ENCODE results near the gene MCFD2.

Gene MCFD2

DNA sequence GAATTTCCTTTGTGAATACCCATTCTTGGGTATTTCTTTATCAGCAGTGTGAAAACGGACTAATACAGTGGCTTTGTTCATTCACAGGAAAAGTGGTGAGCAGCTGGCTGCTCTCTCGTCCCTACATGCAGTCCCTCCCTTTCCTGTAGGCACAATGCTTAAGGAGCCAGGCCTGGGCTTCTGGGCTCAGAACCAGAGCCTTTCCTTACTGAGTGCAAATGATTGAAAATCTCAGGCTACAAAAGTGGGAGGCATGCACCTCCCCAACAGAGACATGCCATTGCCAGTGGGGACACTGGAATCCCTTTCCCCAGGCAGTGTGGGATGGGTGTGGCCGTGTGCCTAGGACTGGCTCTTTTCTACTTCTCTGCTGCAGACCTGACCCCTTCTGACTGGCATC lies 61.3 kb downstream of the MCFD2 start:
- TF ChIP-seq SPI1 (IDR thresholded peaks at IDR 0.05; ENCODE audit: borderline replicate concordance, low read depth), result no peak
- no peak for TF ChIP-seq POLR2AphosphoS5 (IDR thresholded peaks at IDR 0.05; ENCODE audit: low read depth)
- TF ChIP-seq, protein P1, sequence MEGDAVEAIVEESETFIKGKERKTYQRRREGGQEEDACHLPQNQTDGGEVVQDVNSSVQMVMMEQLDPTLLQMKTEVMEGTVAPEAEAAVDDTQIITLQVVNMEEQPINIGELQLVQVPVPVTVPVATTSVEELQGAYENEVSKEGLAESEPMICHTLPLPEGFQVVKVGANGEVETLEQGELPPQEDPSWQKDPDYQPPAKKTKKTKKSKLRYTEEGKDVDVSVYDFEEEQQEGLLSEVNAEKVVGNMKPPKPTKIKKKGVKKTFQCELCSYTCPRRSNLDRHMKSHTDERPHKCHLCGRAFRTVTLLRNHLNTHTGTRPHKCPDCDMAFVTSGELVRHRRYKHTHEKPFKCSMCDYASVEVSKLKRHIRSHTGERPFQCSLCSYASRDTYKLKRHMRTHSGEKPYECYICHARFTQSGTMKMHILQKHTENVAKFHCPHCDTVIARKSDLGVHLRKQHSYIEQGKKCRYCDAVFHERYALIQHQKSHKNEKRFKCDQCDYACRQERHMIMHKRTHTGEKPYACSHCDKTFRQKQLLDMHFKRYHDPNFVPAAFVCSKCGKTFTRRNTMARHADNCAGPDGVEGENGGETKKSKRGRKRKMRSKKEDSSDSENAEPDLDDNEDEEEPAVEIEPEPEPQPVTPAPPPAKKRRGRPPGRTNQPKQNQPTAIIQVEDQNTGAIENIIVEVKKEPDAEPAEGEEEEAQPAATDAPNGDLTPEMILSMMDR (IDR thresholded peaks at IDR 0.05; ENCODE audit: insufficient read depth, low read length), result no peak
- no peak for TF ChIP-seq REST (IDR thresholded peaks at IDR 0.05; ENCODE audit: insufficient replicate concordance, low read depth)
- no peak for TF ChIP-seq GABPA (IDR thresholded peaks at IDR 0.05; ENCODE audit: low read depth)
- DNase-seq (ENCODE audit: low read depth in 1 of 2, low spot score in 1 of 2), result no peak
- Histone ChIP-seq H3K27ac (replicated peaks) (no peak overlapping the region), H3K27me3 (ENCODE audit: insufficient read depth, poor library complexity, severe bottlenecking) (no peaks in the 10 kb centered on the region), H3K4me3 (replicated peaks; ENCODE audit: insufficient read depth, low read length) (no peak overlapping the region)

GRCh38 chr2:46852598-46852997 lies 63.0 kb downstream of the MCFD2 start:
- H3K4me3 ChIP-seq (replicated peaks; ENCODE audit: insufficient read depth, low read length), result no peak overlapping the region
- no peak for DNase-seq (ENCODE audit: low read depth in 1 of 2, low spot score in 1 of 2)
- H3K27me3 ChIP-seq (ENCODE audit: insufficient read depth, poor library complexity, severe bottlenecking), result no peaks in the 10 kb centered on the region
- H3K27ac ChIP-seq (replicated peaks), result no peak overlapping the region
- no peak for TF ChIP-seq GABPA (IDR thresholded peaks at IDR 0.05; ENCODE audit: low read depth)

GRCh38 chr2:46852124-46852523 lies 63.5 kb downstream of the MCFD2 start:
- no peak overlapping the region for H3K27ac ChIP-seq (replicated peaks)
- TF ChIP-seq GABPA (IDR thresholded peaks at IDR 0.05; ENCODE audit: low read depth) (no peak), POLR2AphosphoS5 (IDR thresholded peaks at IDR 0.05; ENCODE audit: low read depth) (no peak), REST (IDR thresholded peaks at IDR 0.05; ENCODE audit: insufficient replicate concordance, low read depth) (no peak), SPI1 (IDR thresholded peaks at IDR 0.05; ENCODE audit: borderline replicate concordance, low read depth) (no peak)
- TF ChIP-seq, protein P1 (IDR thresholded peaks at IDR 0.05; ENCODE audit: insufficient read depth, low read length), result no peak
- no peaks in the 10 kb centered on the region for H3K27me3 ChIP-seq (ENCODE audit: insufficient read depth, poor library complexity, severe bottlenecking)
- no peak overlapping the region for H3K4me3 ChIP-seq (replicated peaks; ENCODE audit: insufficient read depth, low read length)
- DNase-seq (ENCODE audit: low read depth in 1 of 2, low spot score in 1 of 2), result no peak

All from HL-60 (cell line).